ENCODE data around the gene EPS8L3. TPM values are rescaled to one million over a fixed set of nuclear protein-coding genes. Genes with fewer than 3 reads are reported as not detected.

EPS8L3 gene
- total RNA-seq, 1 experiment from 2014 or later, result not detected

DNA sequence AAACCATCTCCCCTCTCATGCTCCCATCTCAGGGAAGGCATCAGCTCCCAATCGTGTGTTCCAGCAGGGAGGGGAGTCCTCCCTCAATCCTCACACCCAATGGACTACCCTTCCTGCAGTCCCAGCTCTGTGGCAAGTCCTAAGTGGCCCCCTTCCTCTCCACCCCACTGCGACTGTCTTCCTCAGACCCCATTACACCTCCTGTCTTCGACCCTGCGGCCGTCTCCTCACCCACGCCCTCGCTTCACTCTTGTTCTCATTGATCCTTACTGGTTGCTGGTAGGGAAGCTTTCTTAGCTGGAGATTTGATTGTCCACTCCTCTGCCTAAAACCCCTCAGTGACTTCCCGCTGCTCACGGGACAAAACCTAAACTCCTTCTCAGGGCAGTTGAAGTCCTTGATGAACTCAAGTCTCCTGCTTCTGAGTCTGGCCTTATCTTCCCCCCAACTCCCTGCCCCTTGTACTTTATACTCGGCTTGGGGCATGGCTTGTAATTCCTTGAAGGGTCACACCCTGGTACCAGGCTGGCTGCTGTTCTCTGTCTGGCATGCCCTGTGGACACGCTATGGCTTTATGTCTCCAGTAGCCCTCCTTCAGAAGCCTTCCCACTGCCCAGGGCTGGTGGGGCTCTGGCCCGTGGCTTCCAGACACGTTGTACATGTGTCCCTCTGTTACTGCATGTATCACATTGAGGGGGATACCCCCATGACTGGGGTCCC is 2.3 kb upstream of the EPS8L3 start:
- Histone ChIP-seq H3K36me3 (ENCODE audit: insufficient read depth, low read length, poor library complexity, severe bottlenecking) (no peaks in the 10 kb centered on the region), H3K9me3 (ENCODE audit: low read depth, low read length, poor library complexity, severe bottlenecking) (no peaks in the 10 kb centered on the region), H3K27ac (ENCODE audit: low read depth, low read length, poor library complexity, severe bottlenecking) (no peak overlapping the region), H3K4me1 (ENCODE audit: insufficient read depth, low read length, poor library complexity, severe bottlenecking) (no peaks in the 10 kb centered on the region), H3K27me3 (replicated peaks; ENCODE audit: insufficient read depth, low read depth, low read length, poor library complexity) (no peaks in the 10 kb centered on the region), H3K4me3 (ENCODE audit: low read depth, low read length, poor library complexity, severe bottlenecking) (no peak overlapping the region)
- no TSS peak for BruUV-seq (replicated peaks)
- intact Hi-C loops (cut with micrococcal nuclease; ENCODE audit: unreplicated experiment), result no loop called here
- DNase-seq (ENCODE audit: low spot score), result no peak
- TF ChIP-seq, protein P1, sequence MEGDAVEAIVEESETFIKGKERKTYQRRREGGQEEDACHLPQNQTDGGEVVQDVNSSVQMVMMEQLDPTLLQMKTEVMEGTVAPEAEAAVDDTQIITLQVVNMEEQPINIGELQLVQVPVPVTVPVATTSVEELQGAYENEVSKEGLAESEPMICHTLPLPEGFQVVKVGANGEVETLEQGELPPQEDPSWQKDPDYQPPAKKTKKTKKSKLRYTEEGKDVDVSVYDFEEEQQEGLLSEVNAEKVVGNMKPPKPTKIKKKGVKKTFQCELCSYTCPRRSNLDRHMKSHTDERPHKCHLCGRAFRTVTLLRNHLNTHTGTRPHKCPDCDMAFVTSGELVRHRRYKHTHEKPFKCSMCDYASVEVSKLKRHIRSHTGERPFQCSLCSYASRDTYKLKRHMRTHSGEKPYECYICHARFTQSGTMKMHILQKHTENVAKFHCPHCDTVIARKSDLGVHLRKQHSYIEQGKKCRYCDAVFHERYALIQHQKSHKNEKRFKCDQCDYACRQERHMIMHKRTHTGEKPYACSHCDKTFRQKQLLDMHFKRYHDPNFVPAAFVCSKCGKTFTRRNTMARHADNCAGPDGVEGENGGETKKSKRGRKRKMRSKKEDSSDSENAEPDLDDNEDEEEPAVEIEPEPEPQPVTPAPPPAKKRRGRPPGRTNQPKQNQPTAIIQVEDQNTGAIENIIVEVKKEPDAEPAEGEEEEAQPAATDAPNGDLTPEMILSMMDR (conservative IDR thresholded peaks at IDR 0.05; ENCODE audit: low read depth, low read length), result no peak
- TF ChIP-seq EZH2 (IDR thresholded peaks at IDR 0.05; ENCODE audit: borderline replicate concordance, low read depth, low read length, poor library complexity, severe bottlenecking), result no peak
- POLR2A ChIA-PET (ENCODE audit: low non-redundant PET), result no interaction called here
- CTCF ChIA-PET, result no interaction called here

DNA sequence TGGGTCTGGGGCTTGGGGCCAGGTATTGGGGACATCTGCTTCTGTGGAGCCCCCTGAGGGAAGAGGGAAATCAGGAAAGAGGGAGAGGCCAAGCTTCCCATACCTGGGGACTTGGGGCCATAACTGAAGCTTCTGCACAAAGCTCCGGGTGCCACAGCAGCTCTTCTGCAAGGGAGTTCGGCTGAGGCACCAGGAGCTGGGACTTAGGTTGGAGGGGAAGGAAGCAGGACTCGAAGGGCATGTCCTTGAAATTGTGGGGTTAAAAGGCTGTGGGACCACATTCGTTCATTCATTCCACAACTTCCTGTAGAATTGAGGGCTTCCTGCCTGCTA is 1.7 kb upstream of the EPS8L3 start:
- no peak overlapping the region for H3K27ac ChIP-seq (ENCODE audit: low read depth, low read length, poor library complexity, severe bottlenecking)
- ChIA-PET CTCF (no interaction called here), POLR2A (ENCODE audit: low non-redundant PET) (no interaction called here)
- no TSS peak for BruUV-seq (replicated peaks)
- H3K4me1 ChIP-seq (ENCODE audit: insufficient read depth, low read length, poor library complexity, severe bottlenecking), result no peaks in the 10 kb centered on the region
- H3K4me3 ChIP-seq (ENCODE audit: low read depth, low read length, poor library complexity, severe bottlenecking), result no peak overlapping the region
- intact Hi-C loops (cut with micrococcal nuclease; ENCODE audit: unreplicated experiment), result no loop called here
- H3K36me3 ChIP-seq (ENCODE audit: insufficient read depth, low read length, poor library complexity, severe bottlenecking), result no peaks in the 10 kb centered on the region
- no peak for DNase-seq (ENCODE audit: low spot score)
- no peaks in the 10 kb centered on the region for H3K27me3 ChIP-seq (replicated peaks; ENCODE audit: insufficient read depth, low read depth, low read length, poor library complexity)
- H3K9me3 ChIP-seq (ENCODE audit: low read depth, low read length, poor library complexity, severe bottlenecking), result no peaks in the 10 kb centered on the region
- TF ChIP-seq, protein P1 (conservative IDR thresholded peaks at IDR 0.05; ENCODE audit: low read depth, low read length), result no peak
- no peak for TF ChIP-seq EZH2 (IDR thresholded peaks at IDR 0.05; ENCODE audit: borderline replicate concordance, low read depth, low read length, poor library complexity, severe bottlenecking)

- ChIA-PET CTCF (no interaction called here), POLR2A (ENCODE audit: low non-redundant PET) (no interaction called here)
These were observed 1.1 kb upstream of the EPS8L3 start for GRCh38 chr1:109764561-109765482.

More at GRCh38 chr1:109764561-109765482, 1.1 kb upstream of the EPS8L3 start:
- TF ChIP-seq EZH2 (IDR thresholded peaks at IDR 0.05; ENCODE audit: borderline replicate concordance, low read depth, low read length, poor library complexity, severe bottlenecking), result no peak
- TF ChIP-seq, protein P1 (conservative IDR thresholded peaks at IDR 0.05; ENCODE audit: low read depth, low read length), result no peak
- no peak overlapping the region for H3K27ac ChIP-seq (ENCODE audit: low read depth, low read length, poor library complexity, severe bottlenecking)
- H3K4me1 ChIP-seq (ENCODE audit: insufficient read depth, low read length, poor library complexity, severe bottlenecking), result no peaks in the 10 kb centered on the region
- H3K36me3 ChIP-seq (ENCODE audit: insufficient read depth, low read length, poor library complexity, severe bottlenecking), result no peaks in the 10 kb centered on the region
- no peak for DNase-seq (ENCODE audit: low spot score)
- H3K27me3 ChIP-seq (replicated peaks; ENCODE audit: insufficient read depth, low read depth, low read length, poor library complexity), result no peaks in the 10 kb centered on the region
- no peak overlapping the region for H3K4me3 ChIP-seq (ENCODE audit: low read depth, low read length, poor library complexity, severe bottlenecking)
- no TSS peak for BruUV-seq (replicated peaks)
- no peaks in the 10 kb centered on the region for H3K9me3 ChIP-seq (ENCODE audit: low read depth, low read length, poor library complexity, severe bottlenecking)
- intact Hi-C loops (cut with micrococcal nuclease; ENCODE audit: unreplicated experiment), result no loop called here

All from A673 (cell line).